ENCODE measurements around the gene MINDY4.

GRCh38 chr7:30761214-30762156, 9.7 kb upstream of the MINDY4 start:
- TF ChIP-seq CTCF (IDR thresholded peaks at IDR 0.05) (no peak), POLR2A (IDR thresholded peaks at IDR 0.05) (no peak), POLR2AphosphoS5 (IDR thresholded peaks at IDR 0.05) (no peak)
